HCT116 (cell line): ENCODE results near the gene SLC25A48.

Experiments
- EZH2 ChIP-seq: fragments of 200-600 bp; sonication (generic); IDR thresholded peaks from 2 replicates; pipeline ENCODE4 v1.6.1; 2017; ENCODE audit warnings: antibody characterized with exemption, mixed run types
- SP1 ChIP-seq: IDR thresholded peaks from 2 replicates; pipeline ENCODE4 v1.6.1; 2012; ENCODE audit warnings: low read depth
- TF ChIP-seq, protein P1 (sequence below), 3 experiments: fragments of 200-600 bp in 1 of 3; sonication (generic) in 1 of 3; IDR thresholded peaks in 2 of 3; conservative IDR thresholded peaks in 1 of 3; 2 replicates each; pipeline ENCODE4 v1.5.1; 2012 to 2017; ENCODE audit warnings: low read depth in 2 of 3, low read length in 2 of 3, antibody characterized with exemption in 1 of 3, borderline replicate concordance in 1 of 3, control low read depth in 1 of 3, mild to moderate bottlenecking in 1 of 3, mixed read lengths in 1 of 3, mixed run types in 1 of 3, moderate library complexity in 1 of 3; ENCODE audit not compliant: insufficient read depth in 1 of 3

DNA sequence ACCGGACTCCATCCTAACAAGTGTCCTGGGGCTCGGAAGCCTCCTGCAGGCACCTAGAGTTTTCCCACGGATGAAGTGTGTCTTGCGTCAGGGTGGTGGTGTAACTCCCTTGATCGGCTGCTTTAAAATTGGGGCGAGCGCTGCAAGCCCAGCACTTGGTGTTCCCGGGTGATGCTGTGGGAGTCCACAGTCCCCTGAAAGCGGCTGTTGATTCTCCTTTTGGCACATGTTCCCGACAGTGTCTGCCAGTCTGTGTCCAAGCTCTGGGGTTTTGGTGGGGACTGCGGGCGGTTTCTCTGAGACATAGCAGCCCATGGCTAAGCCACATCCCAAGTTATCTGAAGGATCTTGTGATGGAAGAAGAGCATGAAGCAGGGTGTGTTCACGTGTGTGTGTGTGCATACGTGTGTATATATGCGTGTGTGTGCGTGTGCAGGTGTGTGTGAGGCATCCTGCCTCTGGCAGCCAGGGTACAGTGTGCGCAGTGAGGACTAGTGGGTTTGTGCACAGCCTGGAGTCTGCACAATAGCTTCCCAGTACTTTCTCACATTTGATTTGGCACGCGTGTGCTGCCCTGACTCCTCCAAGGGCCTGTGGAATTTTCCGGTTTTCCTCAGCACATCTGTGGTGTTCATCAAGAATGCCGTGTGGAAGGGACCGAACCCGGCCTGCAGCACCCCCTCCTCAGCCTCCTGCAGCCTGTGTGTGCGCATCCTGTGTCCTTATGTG, 16.9 kb downstream of the SLC25A48 start:
- TF ChIP-seq, protein P1, sequence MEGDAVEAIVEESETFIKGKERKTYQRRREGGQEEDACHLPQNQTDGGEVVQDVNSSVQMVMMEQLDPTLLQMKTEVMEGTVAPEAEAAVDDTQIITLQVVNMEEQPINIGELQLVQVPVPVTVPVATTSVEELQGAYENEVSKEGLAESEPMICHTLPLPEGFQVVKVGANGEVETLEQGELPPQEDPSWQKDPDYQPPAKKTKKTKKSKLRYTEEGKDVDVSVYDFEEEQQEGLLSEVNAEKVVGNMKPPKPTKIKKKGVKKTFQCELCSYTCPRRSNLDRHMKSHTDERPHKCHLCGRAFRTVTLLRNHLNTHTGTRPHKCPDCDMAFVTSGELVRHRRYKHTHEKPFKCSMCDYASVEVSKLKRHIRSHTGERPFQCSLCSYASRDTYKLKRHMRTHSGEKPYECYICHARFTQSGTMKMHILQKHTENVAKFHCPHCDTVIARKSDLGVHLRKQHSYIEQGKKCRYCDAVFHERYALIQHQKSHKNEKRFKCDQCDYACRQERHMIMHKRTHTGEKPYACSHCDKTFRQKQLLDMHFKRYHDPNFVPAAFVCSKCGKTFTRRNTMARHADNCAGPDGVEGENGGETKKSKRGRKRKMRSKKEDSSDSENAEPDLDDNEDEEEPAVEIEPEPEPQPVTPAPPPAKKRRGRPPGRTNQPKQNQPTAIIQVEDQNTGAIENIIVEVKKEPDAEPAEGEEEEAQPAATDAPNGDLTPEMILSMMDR (IDR thresholded peaks at IDR 0.05 in 2 of 3, conservative IDR thresholded peaks at IDR 0.05 in 1 of 3; ENCODE audit: borderline replicate concordance in 1 of 3, insufficient read depth in 1 of 3, low read depth in 2 of 3, low read length in 2 of 3) = no peak
- TF ChIP-seq EZH2 (no peak), SP1 (no peak)
